SK-N-SH (cell line): ENCODE results near the gene KRTAP1-1. TPM values are rescaled to one million over a fixed set of nuclear protein-coding genes. Genes with fewer than 3 reads are reported as not detected.
"Not testable (repeated sequence)": the region's sequence is repeated elsewhere in the genome, so short reads cannot be mapped to it uniquely, and the experiment has no call there.

Experiments used
- CTCF ChIA-PET: fragments of 300-600, 350-600 bp; formaldehyde crosslinking; extraction: SDS; loops from one replicate; lab custom pipeline; 2021; lab: Yijun Ruan, JAX
- POLR2A ChIA-PET: fragments of 350-600 bp; sonication (Branson Sonifier 250); formaldehyde crosslinking; extraction: SDS; loops from one replicate; lab custom pipeline; 2020; ENCODE audit warnings: antibody characterized with exemption, inconsistent platforms; lab: Yijun Ruan, JAX
- DNase-seq: peaks from one replicate; pipeline ENCODE4 v3.0.0; 2012
- H2AFZ ChIP-seq: fragments of 200-600 bp; sonication (generic); 2 replicates; pipeline ENCODE4 v1.8.1; 2016; ENCODE audit warnings: antibody characterized with exemption, mild to moderate bottlenecking, low read depth
- H3F3A ChIP-seq: fragments of 200-600 bp; sonication (generic); replicated peaks from 2 replicates; pipeline ENCODE3; 2016; ENCODE audit warnings: antibody characterized with exemption, mild to moderate bottlenecking; ENCODE audit not compliant: insufficient read depth
- H3K27ac ChIP-seq, 2 experiments: fragments of 200-500 bp in 1 of 2; fragments of 200-600 bp in 1 of 2; sonication (Bioruptor generic) in 1 of 2; sonication (generic), shearing (Covaris generic) in 1 of 2; 2 replicates each; pipeline versions ENCODE4 v1.5.1 to v1.6.1; 2014 to 2016; ENCODE audit warnings: low read depth in 2 of 2, inconsistent platforms in 1 of 2, low read length in 1 of 2, mild to moderate bottlenecking in 1 of 2, mixed read lengths in 1 of 2
- H3K27me3 ChIP-seq: fragments of 200-600 bp; sonication (generic), shearing (Covaris generic); 2 replicates; pipeline ENCODE4 v1.6.1; 2016; ENCODE audit warnings: mixed run types; ENCODE audit not compliant: insufficient read depth
- H3K36me3 ChIP-seq, 2 experiments: fragments of 200-500 bp in 1 of 2; fragments of 200-600 bp in 1 of 2; sonication (Bioruptor generic) in 1 of 2; sonication (generic) in 1 of 2; replicated peaks in 1 of 2; 2 replicates each; pipeline versions ENCODE3 to v1.5.1; 2014 to 2016; ENCODE audit warnings: low read length in 1 of 2, mild to moderate bottlenecking in 1 of 2; ENCODE audit not compliant: insufficient read depth in 2 of 2, control insufficient read depth in 1 of 2
- H3K4me1 ChIP-seq, 2 experiments: fragments of 200-500 bp in 1 of 2; fragments of 200-600 bp in 1 of 2; sonication (Bioruptor generic) in 1 of 2; sonication (generic), shearing (Covaris generic) in 1 of 2; 2 replicates each; pipeline versions ENCODE4 v1.5.1 to v1.6.1; 2014 to 2016; ENCODE audit warnings: low read depth in 1 of 2, low read length in 1 of 2, mixed run types in 1 of 2; ENCODE audit not compliant: insufficient read depth in 2 of 2, control insufficient read depth in 1 of 2
- H3K4me2 ChIP-seq: fragments of 200-600 bp; sonication (generic), shearing (Covaris generic); 2 replicates; pipeline ENCODE4 v1.6.1; 2017; ENCODE audit warnings: mixed run types
- H3K4me3 ChIP-seq, 2 experiments: fragments of 200-500 bp in 1 of 2; fragments of 200-600 bp in 1 of 2; sonication (Bioruptor generic) in 1 of 2; sonication (generic), shearing (Covaris generic) in 1 of 2; 2 replicates each; pipeline versions ENCODE4 v1.5.1 to v1.8.1; 2014 to 2016; ENCODE audit warnings: low read depth in 2 of 2, inconsistent platforms in 1 of 2, low read length in 1 of 2, mild to moderate bottlenecking in 1 of 2, mixed read lengths in 1 of 2, moderate library complexity in 1 of 2
- H3K79me2 ChIP-seq: fragments of 200-600 bp; sonication (generic); 2 replicates; pipeline ENCODE4 v1.8.1; 2017; ENCODE audit warnings: mild to moderate bottlenecking; ENCODE audit not compliant: insufficient read depth
- H3K9ac ChIP-seq: fragments of 200-600 bp; sonication (generic); 2 replicates; pipeline ENCODE4 v1.6.1; 2017; ENCODE audit warnings: mixed run types
- H3K9me2 ChIP-seq: fragments of 200-600 bp; sonication (generic); 2 replicates; pipeline ENCODE4 v1.6.1; 2017; ENCODE audit warnings: mixed run types
- H3K9me3 ChIP-seq: fragments of 200-600 bp; sonication (generic); 2 replicates; pipeline ENCODE4 v1.6.1; 2017; ENCODE audit warnings: mixed run types, mild to moderate bottlenecking, moderate library complexity
- H4K20me1 ChIP-seq: fragments of 200-600 bp; sonication (generic); 2 replicates; pipeline ENCODE4 v1.6.1; 2017; ENCODE audit warnings: mild to moderate bottlenecking, mixed run types; ENCODE audit not compliant: insufficient read depth
- FOSL2 ChIP-seq: IDR thresholded peaks from 2 replicates; pipeline ENCODE4 v1.4.0; 2012; ENCODE audit warnings: low read depth, mild to moderate bottlenecking, moderate library complexity, borderline replicate concordance
- FOXM1 ChIP-seq: IDR thresholded peaks from 2 replicates; pipeline ENCODE4 v1.4.0; 2012; ENCODE audit warnings: low read depth, mild to moderate bottlenecking
- MEF2A ChIP-seq: IDR thresholded peaks from 2 replicates; pipeline ENCODE4 v1.4.0; 2012; ENCODE audit warnings: low read depth, borderline replicate concordance
- MXI1 ChIP-seq: IDR thresholded peaks from 2 replicates; pipeline ENCODE4 v1.6.1; 2012; ENCODE audit warnings: mild to moderate bottlenecking, low read depth, low read length, improper control_type of control experiment
- NFIC ChIP-seq: IDR thresholded peaks from 2 replicates; pipeline ENCODE4 v1.4.0; 2012; ENCODE audit warnings: borderline replicate concordance
- POLR2AphosphoS5 ChIP-seq: IDR thresholded peaks from 2 replicates; pipeline ENCODE4 v1.6.1; 2012; ENCODE audit warnings: low read depth, low read length
- RAD21 ChIP-seq: IDR thresholded peaks from 2 replicates; pipeline ENCODE4 v1.6.1; 2012; ENCODE audit warnings: mild to moderate bottlenecking, low read length
- RCOR1 ChIP-seq: fragments of 150-350 bp; IDR thresholded peaks from 2 replicates; pipeline ENCODE4 v1.6.1; 2017; ENCODE audit warnings: antibody characterized with exemption, low read length
- RXRA ChIP-seq: IDR thresholded peaks from 2 replicates; pipeline ENCODE4 v1.4.0; 2012; ENCODE audit warnings: low read depth, mild to moderate bottlenecking, borderline replicate concordance
- SIN3A ChIP-seq: IDR thresholded peaks from 2 replicates; pipeline ENCODE4 v1.6.1; 2012; ENCODE audit warnings: low read depth, mild to moderate bottlenecking, low read length, moderate library complexity, borderline replicate concordance
- SMC3 ChIP-seq: IDR thresholded peaks from 2 replicates; pipeline ENCODE4 v1.6.1; 2012; ENCODE audit warnings: low read depth, low read length, improper control_type of control experiment
- TAF1 ChIP-seq: IDR thresholded peaks from 2 replicates; pipeline ENCODE4 v1.6.1; 2012; ENCODE audit warnings: low read depth, mild to moderate bottlenecking, low read length, moderate library complexity, borderline replicate concordance
- TEAD4 ChIP-seq: IDR thresholded peaks from 2 replicates; pipeline ENCODE4 v1.4.0; 2012; ENCODE audit warnings: mild to moderate bottlenecking, borderline replicate concordance; ENCODE audit not compliant: insufficient read depth
- WGBS: methylation state at CpG from one replicate; pipeline ENCODE4 v1.1.6; 2017; ENCODE audit warnings: low lambda C conversion rate; 5-methylcytosine and 5-hydroxymethylcytosine counted together
- polyA plus RNA-seq, 3 experiments: library from polyadenylated mRNA; depleted of rRNA; stranded (reverse); fragments of >200 nt; gene quantifications; 2 replicates each; pipeline ENCODE4 v1.2.3, GENCODE V29; 2012
- TF ChIP-seq, protein P1 (sequence below): IDR thresholded peaks from 2 replicates; pipeline ENCODE4 v1.4.0; 2012; ENCODE audit warnings: low read depth, borderline replicate concordance
- TF ChIP-seq, protein P2 (sequence below): fragments of 150-350 bp; IDR thresholded peaks from 2 replicates; pipeline ENCODE4 v1.6.1; 2016; ENCODE audit warnings: mild to moderate bottlenecking, low read depth, low read length

The KRTAP1-1 gene
- polyA plus RNA-seq, 1 of the 3 experiments (the other 2 are of a cell fraction) = not detected

DNA sequence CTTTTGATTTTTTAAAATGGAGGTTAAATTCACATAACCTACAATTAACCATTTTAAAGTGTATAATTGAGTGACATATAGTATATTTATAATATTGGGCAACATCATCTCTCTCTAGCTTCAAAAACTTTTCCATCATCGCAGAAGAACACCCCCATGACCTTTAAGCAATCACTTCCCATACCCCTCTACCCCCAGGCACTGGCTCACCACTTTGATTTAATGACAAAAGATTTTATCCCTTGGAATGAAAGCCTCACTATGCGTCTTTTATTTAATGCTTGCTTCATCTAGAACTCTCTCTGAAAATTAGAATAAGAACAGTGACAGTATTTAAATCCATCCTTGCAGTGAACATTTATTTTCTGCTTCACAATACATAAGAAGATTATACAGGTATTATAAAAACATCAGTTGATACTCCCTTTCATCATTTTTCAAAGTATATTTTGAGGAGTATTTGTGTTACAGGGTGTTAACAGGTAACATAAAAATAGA is 3.3 kb downstream of the KRTAP1-1 start:
- no peak for DNase-seq
- H4K20me1 ChIP-seq = no peaks in the 10 kb centered on the region
- no peak overlapping the region for H3K27ac ChIP-seq
- no peaks in the 10 kb centered on the region for H3K4me1 ChIP-seq
- H3K36me3 ChIP-seq = no peaks in the 10 kb centered on the region
- 10% methylated on average over 2 of the region's 2 CpGs for WGBS
- no peaks in the 10 kb centered on the region for H3K9me2 ChIP-seq
- H3F3A ChIP-seq = no peaks in the 10 kb centered on the region
- POLR2A ChIA-PET = no interaction called here
- no peak overlapping the region for H3K4me3 ChIP-seq
- H3K27me3 ChIP-seq = peaks cover 11% of the 10 kb centered on the region; the same call in 1 of the 2 replicates
- no peak overlapping the region for H3K9ac ChIP-seq
- no peak overlapping the region for H3K4me2 ChIP-seq
- TF ChIP-seq, protein P1, sequence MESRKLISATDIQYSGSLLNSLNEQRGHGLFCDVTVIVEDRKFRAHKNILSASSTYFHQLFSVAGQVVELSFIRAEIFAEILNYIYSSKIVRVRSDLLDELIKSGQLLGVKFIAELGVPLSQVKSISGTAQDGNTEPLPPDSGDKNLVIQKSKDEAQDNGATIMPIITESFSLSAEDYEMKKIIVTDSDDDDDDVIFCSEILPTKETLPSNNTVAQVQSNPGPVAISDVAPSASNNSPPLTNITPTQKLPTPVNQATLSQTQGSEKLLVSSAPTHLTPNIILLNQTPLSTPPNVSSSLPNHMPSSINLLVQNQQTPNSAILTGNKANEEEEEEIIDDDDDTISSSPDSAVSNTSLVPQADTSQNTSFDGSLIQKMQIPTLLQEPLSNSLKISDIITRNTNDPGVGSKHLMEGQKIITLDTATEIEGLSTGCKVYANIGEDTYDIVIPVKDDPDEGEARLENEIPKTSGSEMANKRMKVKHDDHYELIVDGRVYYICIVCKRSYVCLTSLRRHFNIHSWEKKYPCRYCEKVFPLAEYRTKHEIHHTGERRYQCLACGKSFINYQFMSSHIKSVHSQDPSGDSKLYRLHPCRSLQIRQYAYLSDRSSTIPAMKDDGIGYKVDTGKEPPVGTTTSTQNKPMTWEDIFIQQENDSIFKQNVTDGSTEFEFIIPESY = no peak
- TF ChIP-seq TAF1 (no peak), RXRA (no peak), RAD21 (no peak), RCOR1 (no peak), FOSL2 (no peak), NFIC (no peak), SIN3A (no peak), TEAD4 (no peak), POLR2AphosphoS5 (no peak), MEF2A (no peak), MXI1 (no peak), SMC3 (no peak), FOXM1 (no peak)
- TF ChIP-seq, protein P2, sequence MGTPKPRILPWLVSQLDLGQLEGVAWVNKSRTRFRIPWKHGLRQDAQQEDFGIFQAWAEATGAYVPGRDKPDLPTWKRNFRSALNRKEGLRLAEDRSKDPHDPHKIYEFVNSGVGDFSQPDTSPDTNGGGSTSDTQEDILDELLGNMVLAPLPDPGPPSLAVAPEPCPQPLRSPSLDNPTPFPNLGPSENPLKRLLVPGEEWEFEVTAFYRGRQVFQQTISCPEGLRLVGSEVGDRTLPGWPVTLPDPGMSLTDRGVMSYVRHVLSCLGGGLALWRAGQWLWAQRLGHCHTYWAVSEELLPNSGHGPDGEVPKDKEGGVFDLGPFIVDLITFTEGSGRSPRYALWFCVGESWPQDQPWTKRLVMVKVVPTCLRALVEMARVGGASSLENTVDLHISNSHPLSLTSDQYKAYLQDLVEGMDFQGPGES = no peak
- CTCF ChIA-PET = interaction anchor here (0.8 kb wide), 1 partner anchor 609 kb away, joined by 4 read pairs; no protein-coding TSS in a partner anchor
- H2AFZ ChIP-seq = no peak overlapping the region
- no peaks in the 10 kb centered on the region for H3K9me3 ChIP-seq
- no peaks in the 10 kb centered on the region for H3K79me2 ChIP-seq

DNA sequence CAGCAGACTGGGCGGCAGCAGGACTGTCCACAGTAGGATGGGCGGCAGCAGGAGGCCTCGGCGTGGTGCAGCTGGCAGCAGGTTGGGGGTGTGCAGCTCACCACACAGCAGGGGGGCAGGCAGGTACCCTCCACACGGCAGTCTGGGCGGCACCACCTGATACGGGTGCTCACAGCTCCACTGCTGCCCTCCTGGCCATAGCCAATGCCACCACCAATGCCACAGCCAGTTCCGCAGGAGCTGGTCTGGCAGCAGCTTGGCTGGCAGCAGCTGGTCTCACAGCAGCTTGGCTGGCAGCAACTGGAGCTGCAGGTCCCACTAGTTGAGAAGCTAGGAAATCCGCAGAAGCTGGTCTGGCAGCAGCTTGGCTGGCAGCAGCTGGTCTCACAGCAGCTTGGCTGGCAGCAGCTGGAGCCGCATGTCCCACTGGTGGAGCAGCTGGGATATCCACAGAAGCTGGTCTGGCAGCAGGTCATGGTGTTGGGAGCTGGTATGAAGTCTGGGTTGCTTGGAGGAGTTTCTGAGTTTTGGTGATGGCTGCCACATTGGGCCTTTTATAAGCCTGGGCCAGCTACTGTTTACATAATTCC is 6.8 kb downstream of the KRTAP1-1 start, which contains the start of gene KRTAP1-3:
Gene KRTAP1-3, minus strand, starts transcription at position 529 of the 590 bp plus-strand sequence. Its CDS starts 53 bp downstream, at position 476.
- H3K9me2 ChIP-seq, H3K4me2 ChIP-seq, POLR2A ChIA-PET, H2AFZ ChIP-seq, H3K9ac ChIP-seq, H3K27ac ChIP-seq, H3K4me1 ChIP-seq, H3K4me3 ChIP-seq, H4K20me1 ChIP-seq, CTCF ChIA-PET, H3K36me3 ChIP-seq, H3K9me3 ChIP-seq, H3K79me2 ChIP-seq, H3F3A ChIP-seq, DNase-seq: not testable (repeated sequence)
- peaks cover 22% of the 10 kb centered on the region for H3K27me3 ChIP-seq
- 31% methylated on average over 5 of the region's 10 CpGs for WGBS
